GM12872 (cell line): ENCODE data around the gene MACROH2A1.

Experiments used
- TF ChIP-seq, protein P1 (sequence below): IDR thresholded peaks from 3 replicates; pipeline ENCODE4 v1.5.1; 2011; ENCODE audit warnings: low read depth, mild to moderate bottlenecking, low read length, moderate library complexity; ENCODE audit not compliant: insufficient read depth

The MACROH2A1 gene

DNA sequence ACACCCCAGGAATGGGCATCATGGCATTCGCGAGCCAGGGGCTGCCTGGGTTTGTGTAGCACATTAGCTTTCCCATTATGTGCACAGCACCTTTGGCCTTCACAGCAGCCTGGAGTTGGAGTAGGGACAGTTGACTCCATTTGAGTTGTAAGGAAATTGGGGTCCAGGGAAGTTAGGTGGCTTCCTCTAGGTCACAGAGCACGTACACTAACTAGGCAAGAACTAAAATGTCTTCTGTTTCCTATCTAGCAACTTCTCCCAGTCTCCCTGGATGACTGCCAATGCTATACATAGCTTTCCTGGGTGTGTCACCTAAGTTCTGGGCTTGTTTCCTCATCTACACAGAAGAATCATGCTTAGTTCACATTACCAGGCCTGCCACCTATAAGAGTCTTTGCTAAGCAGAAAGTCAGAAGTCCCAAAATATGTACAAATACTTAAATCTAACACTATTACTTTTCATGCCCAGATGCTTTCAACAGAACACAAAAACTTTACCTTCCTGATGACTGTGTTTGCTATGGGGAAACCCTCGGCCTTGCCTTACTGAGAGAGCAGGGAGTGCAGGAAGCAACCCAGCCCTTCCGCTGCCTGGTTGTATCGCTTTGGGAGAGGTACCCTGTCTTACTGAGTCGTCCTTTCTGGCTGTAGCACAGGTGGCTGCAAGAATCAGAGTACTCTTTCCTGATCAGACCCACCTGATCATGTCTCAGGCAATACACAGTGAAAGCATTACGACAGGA lies 12.0 kb downstream of the MACROH2A1 start:
- TF ChIP-seq, protein P1, sequence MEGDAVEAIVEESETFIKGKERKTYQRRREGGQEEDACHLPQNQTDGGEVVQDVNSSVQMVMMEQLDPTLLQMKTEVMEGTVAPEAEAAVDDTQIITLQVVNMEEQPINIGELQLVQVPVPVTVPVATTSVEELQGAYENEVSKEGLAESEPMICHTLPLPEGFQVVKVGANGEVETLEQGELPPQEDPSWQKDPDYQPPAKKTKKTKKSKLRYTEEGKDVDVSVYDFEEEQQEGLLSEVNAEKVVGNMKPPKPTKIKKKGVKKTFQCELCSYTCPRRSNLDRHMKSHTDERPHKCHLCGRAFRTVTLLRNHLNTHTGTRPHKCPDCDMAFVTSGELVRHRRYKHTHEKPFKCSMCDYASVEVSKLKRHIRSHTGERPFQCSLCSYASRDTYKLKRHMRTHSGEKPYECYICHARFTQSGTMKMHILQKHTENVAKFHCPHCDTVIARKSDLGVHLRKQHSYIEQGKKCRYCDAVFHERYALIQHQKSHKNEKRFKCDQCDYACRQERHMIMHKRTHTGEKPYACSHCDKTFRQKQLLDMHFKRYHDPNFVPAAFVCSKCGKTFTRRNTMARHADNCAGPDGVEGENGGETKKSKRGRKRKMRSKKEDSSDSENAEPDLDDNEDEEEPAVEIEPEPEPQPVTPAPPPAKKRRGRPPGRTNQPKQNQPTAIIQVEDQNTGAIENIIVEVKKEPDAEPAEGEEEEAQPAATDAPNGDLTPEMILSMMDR = no peak

DNA sequence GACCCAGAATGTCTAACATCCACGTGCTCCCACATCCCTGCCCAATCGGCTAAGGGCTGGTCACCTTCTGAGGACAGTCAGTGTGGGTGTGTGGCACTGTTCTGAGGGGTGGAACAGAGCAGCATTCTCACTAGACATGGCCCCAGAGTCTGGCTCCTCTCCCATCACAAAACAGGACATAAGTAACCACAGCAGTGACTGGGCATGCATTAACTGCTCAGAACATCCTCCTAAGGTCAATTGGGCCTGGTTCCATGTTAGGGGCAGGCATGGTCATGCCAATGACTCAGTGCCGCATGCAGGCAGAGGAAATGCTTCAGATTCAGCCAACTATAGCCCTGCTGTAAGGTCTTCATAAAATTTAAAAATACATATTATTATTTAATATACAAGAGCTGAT lies 12.9 kb downstream of the MACROH2A1 start:
- TF ChIP-seq, protein P1 = no peak

DNA sequence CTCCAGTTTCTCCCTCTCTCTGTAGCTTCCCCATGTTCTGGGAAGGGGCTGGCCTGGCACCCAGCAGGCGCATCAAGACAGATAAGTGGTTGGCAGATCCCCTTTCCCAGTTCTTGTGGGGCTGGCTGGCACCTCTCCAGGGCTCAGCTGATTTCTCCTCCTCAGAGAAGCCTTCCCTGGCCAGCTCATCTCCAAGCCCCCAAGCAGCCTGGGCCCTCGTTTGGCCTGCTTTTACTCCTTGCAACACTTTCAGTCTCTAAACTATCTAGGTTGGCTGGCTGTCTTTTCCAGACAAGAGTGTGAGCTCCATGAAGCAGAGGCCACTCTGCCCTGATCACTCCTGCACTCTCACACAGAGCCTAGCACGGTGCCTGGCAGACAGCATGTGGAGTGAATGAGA lies 13.5 kb downstream of the MACROH2A1 start:
- TF ChIP-seq, protein P1 = no peak

DNA sequence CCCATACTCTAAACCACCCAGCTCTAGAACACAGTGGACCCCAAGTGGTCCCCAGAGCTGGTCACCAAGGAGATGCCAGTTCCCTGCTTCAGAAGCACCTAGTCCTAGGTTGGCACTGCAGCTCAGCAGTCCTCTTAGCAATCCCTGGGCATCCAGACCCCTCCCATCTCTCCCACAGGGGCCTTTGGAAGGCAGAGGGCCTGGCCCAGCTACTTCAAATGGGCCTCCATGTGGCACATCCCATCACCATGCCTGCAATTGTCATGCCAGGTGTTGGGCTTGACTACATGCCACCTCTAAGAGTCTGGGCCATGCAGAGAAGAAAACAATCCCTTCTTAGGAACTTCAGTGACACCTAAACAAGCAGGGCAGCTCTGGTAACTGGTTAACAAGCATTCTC lies 14.1 kb downstream of the MACROH2A1 start:
- TF ChIP-seq, protein P1 = no peak

DNA sequence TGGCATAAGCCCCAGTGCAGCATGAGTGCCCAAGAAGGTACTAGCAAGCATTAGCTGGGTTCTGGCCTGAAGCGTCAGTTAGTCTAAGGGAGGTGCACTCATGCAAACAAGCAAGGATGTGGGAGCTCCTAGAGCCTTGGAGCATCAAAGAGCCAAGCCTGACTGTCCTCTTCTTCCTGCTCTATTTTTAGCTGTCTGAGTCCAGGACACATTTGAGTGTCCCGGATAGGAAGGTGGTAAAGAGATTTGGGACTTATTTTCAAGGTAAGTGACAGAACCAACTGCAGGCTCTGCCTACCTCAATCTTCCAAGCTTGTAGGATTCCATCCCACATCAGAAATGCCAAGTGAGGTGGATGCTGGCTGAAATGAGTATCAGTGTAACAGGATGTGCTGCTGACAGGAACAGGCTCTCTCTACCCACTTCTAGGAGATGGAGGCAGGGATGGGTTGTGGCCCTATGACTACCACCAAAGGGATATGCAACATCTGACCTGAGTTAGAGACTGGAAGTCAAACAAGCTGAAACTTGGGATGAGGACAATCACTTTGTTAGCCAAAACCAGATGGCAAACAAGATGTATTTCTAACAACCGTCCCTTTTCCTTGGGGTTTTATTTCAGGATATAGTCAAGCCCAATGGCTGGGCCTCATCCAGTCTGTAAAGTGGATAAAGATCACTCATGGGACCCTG lies 15.1 kb downstream of the MACROH2A1 start:
- TF ChIP-seq, protein P1 = no peak

DNA sequence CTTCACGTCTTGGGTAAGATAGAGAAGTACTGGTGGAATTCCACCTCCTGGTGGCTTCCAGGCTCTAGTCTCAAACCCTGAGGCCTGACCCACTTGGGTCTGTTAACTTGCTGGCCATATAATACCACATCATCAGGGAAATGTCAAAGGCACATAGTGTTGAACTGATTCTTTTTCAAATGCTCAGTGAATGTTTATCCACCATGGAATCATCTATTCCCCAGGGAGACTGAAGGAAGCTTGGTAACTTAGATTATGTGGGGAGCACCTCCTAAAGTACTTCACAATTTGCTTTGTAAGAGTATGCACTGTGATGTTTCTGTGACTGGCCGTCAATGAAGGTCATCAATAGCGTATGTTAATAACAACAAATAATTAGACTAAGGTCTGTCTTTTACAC lies 16.1 kb downstream of the MACROH2A1 start:
- TF ChIP-seq, protein P1 = no peak

DNA sequence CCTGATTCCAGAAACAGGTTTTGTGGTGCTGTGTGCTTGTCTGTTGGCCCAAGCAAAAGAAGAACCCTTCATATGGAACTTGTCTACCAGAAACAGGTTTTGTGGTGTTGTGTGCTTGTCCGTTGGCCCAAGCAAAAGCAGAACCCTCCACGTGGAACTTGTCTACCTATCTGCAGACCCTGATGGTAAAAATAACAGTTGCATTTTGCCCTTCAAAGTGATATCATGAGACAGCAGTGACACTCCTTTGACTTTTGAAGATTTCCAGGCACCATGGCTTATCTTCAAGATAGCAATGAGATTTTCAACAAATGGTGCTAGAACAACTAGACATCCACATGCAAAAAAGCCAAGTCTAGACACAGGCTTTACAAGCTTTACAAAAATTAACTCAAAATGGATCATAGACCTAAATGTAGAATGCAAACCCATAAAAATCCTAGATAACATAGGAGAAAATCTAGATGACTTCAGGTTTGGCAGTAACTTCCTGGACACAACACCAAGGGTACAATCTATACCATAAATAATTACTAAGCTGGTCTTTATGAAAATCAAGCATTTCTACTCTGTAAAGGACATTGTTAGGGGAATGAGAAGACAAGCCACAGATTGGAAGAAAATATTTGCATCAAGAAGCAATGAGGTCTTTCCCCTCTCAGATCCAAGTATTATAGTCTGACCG lies 16.8 kb downstream of the MACROH2A1 start:
- TF ChIP-seq, protein P1 = no peak
